ENCODE results near the gene LGR6.

GRCh38 chr1:202181586-202181985, 12.0 kb upstream of the LGR6 start:
- TF ChIP-seq POLR2A (IDR thresholded peaks at IDR 0.05; ENCODE audit: low read depth, low read length) (no peak), ASH2L (IDR thresholded peaks at IDR 0.05; ENCODE audit: borderline replicate concordance, low read depth) (no peak), RAD21 (IDR thresholded peaks at IDR 0.05; ENCODE audit: insufficient read depth, low read depth, low read length) (no peak)
